ENCODE results near the gene FSTL1. TPM values are rescaled to one million over a fixed set of nuclear protein-coding genes. Genes with fewer than 3 reads are reported as not detected.

The FSTL1 gene
- total and polyA plus RNA-seq, 2 donors (not counting 1 experiment from before 2014, with no cell fraction given) = 0.15 TPM; not detected in 1

DNA sequence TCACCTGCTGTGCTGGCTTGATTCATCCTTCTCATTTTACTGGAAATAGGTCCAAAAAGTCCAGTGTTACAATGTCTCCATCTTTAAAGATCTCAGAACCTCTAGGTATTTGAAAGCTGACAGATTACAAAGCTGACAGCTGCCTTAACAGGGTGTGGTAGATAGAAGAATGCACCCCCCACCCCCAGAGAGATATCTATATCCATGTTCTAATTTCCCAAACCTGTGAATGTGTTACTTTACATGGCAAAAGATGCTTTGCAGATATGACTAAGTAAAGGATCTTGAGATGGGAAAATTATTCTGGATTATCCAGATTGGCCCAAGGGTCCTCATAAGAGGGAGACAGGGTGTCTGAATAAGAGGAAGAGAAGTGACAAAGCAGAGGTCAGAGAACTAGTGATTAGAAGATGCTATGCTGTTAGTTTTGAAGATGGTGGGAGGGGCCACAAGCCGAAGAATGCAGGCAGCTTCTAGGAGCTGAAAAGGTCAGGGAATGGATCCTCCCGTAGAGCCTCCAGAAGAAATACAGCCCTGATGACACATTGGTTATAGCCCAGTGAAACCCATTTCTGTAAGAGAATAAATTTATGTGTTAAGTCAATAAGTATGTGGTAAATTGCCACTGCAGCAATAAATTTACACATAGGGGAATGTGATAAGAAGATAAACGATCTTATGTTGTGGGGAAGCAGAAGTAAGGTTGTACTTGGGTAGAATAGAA, 21.5 kb upstream of the FSTL1 start:
- H3K9me3 Mint-ChIP-seq (ENCODE audit: insufficient read depth) = no peaks in the 10 kb centered on the region
- no peaks in the 10 kb centered on the region for H4K20me1 ChIP-seq (ENCODE audit: control insufficient read depth, insufficient read depth, low read length, poor library complexity, severe bottlenecking)
- no peak overlapping the region for H3K9ac ChIP-seq (ENCODE audit: low read length)
- ChIA-PET POLR2A (no interaction called here), CTCF (no interaction called here)
- peaks cover 45% of the 10 kb centered on the region for H3K27me3 Mint-ChIP-seq
- peaks cover 0 to 10% (median under 1%) of the 10 kb centered on the region in 4 experiments for H3K27me3 ChIP-seq (replicated peaks in 1 of 4; ENCODE audit: control extremely low read depth in 1 of 4, control insufficient read depth in 3 of 4, insufficient read depth in 4 of 4, low read length in 3 of 4)
- no peak overlapping the region for H3K4me3 ChIP-seq (ENCODE audit: control extremely low read depth in 1 of 5, extremely low read depth in 1 of 5, insufficient read depth in 1 of 5, low read depth in 2 of 5, low read length in 4 of 5)
- no peaks in the 10 kb centered on the region for H3K9me3 ChIP-seq (ENCODE audit: control extremely low read depth in 1 of 3, control insufficient read depth in 2 of 3, insufficient read depth in 1 of 3, low read length in 2 of 3)
- no peaks in the 10 kb centered on the region for H3K4me1 Mint-ChIP-seq
- H3K4me3 Mint-ChIP-seq = no peak overlapping the region
- no peaks in the 10 kb centered on the region for H3K36me3 ChIP-seq (replicated peaks in 1 of 2; ENCODE audit: control extremely low read depth in 1 of 2, control insufficient read depth in 1 of 2, extremely low read depth in 1 of 2, insufficient read depth in 2 of 2, low read length in 1 of 2)
- WGBS (ENCODE audit: insufficient coverage) = 78% methylated on average over 3 of the region's 3 CpGs
- no peak overlapping the region for H2AFZ ChIP-seq (ENCODE audit: insufficient read depth, low read depth, low read length, poor library complexity, severe bottlenecking)
- no peaks in the 10 kb centered on the region for H3K79me2 ChIP-seq (ENCODE audit: control insufficient read depth, insufficient read depth, low read length)
- no peak for ATAC-seq (ENCODE audit: low read depth)
- no peak for DNase-seq
- H3K4me2 ChIP-seq (replicated peaks; ENCODE audit: low read depth, low read length, poor library complexity, severe bottlenecking) = no peak overlapping the region
- H3K27ac Mint-ChIP-seq = no peak overlapping the region
- H3K27ac ChIP-seq (ENCODE audit: low read length in 2 of 2) = no peak overlapping the region
- H3K4me1 ChIP-seq (ENCODE audit: control insufficient read depth in 2 of 2, insufficient read depth in 2 of 2, low read length in 2 of 2) = no peaks in the 10 kb centered on the region
- TF ChIP-seq EZH2 (IDR thresholded peaks at IDR 0.05; ENCODE audit: borderline replicate concordance, insufficient read depth, low read depth, low read length, poor library complexity, severe bottlenecking) = no peak
- TF ChIP-seq, protein P1, sequence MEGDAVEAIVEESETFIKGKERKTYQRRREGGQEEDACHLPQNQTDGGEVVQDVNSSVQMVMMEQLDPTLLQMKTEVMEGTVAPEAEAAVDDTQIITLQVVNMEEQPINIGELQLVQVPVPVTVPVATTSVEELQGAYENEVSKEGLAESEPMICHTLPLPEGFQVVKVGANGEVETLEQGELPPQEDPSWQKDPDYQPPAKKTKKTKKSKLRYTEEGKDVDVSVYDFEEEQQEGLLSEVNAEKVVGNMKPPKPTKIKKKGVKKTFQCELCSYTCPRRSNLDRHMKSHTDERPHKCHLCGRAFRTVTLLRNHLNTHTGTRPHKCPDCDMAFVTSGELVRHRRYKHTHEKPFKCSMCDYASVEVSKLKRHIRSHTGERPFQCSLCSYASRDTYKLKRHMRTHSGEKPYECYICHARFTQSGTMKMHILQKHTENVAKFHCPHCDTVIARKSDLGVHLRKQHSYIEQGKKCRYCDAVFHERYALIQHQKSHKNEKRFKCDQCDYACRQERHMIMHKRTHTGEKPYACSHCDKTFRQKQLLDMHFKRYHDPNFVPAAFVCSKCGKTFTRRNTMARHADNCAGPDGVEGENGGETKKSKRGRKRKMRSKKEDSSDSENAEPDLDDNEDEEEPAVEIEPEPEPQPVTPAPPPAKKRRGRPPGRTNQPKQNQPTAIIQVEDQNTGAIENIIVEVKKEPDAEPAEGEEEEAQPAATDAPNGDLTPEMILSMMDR (IDR thresholded peaks at IDR 0.05) = no peak
- intact Hi-C loops (cut with micrococcal nuclease) = no loop called here

DNA sequence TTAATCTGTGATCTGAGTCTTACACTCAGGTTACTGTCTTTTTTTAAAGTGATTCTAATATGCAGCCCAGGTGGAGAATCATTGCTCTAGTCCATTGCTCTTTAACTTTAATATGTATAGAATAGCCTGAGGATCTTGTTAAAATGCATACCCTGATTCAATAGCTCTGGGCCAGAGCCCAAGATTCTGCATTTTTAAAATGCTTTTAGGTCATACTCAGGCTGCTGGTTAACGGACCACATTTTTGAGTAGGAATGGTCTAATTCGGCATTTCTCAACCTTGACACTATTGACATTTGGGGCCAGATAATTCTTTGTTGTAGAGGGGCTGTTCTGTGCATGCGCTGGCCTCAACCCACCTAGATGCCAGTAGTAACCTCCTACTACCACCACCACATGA, 20.9 kb upstream of the FSTL1 start:
- no peaks in the 10 kb centered on the region for H4K20me1 ChIP-seq (ENCODE audit: control insufficient read depth, insufficient read depth, low read length, poor library complexity, severe bottlenecking)
- H3K4me3 ChIP-seq (ENCODE audit: control extremely low read depth in 1 of 5, extremely low read depth in 1 of 5, insufficient read depth in 1 of 5, low read depth in 2 of 5, low read length in 4 of 5) = no peak overlapping the region
- no peaks in the 10 kb centered on the region for H3K9me3 ChIP-seq (ENCODE audit: control extremely low read depth in 1 of 3, control insufficient read depth in 2 of 3, insufficient read depth in 1 of 3, low read length in 2 of 3)
- no peaks in the 10 kb centered on the region for H3K79me2 ChIP-seq (ENCODE audit: control insufficient read depth, insufficient read depth, low read length)
- no peak overlapping the region for H3K27ac ChIP-seq (ENCODE audit: low read length in 2 of 2)
- DNase-seq (no peak), ATAC-seq (ENCODE audit: low read depth) (no peak)
- 80% methylated on average over 1 of the region's 3 CpGs for WGBS (ENCODE audit: insufficient coverage)
- ChIA-PET CTCF (no interaction called here), POLR2A (no interaction called here)
- H3K27me3 ChIP-seq (replicated peaks in 1 of 4; ENCODE audit: control extremely low read depth in 1 of 4, control insufficient read depth in 3 of 4, insufficient read depth in 4 of 4, low read length in 3 of 4) = peaks cover 0 to 10% (median under 1%) of the 10 kb centered on the region in 4 experiments
- no peak for TF ChIP-seq EZH2 (IDR thresholded peaks at IDR 0.05; ENCODE audit: borderline replicate concordance, insufficient read depth, low read depth, low read length, poor library complexity, severe bottlenecking)
- TF ChIP-seq, protein P1 (IDR thresholded peaks at IDR 0.05) = no peak
- H2AFZ ChIP-seq (ENCODE audit: insufficient read depth, low read depth, low read length, poor library complexity, severe bottlenecking) = no peak overlapping the region
- no peaks in the 10 kb centered on the region for H3K4me1 Mint-ChIP-seq
- peaks cover 43% of the 10 kb centered on the region for H3K27me3 Mint-ChIP-seq
- H3K36me3 ChIP-seq (replicated peaks in 1 of 2; ENCODE audit: control extremely low read depth in 1 of 2, control insufficient read depth in 1 of 2, extremely low read depth in 1 of 2, insufficient read depth in 2 of 2, low read length in 1 of 2) = no peaks in the 10 kb centered on the region
- no peaks in the 10 kb centered on the region for H3K4me1 ChIP-seq (ENCODE audit: control insufficient read depth in 2 of 2, insufficient read depth in 2 of 2, low read length in 2 of 2)
- intact Hi-C loops (cut with micrococcal nuclease) = no loop called here
- no peaks in the 10 kb centered on the region for H3K9me3 Mint-ChIP-seq (ENCODE audit: insufficient read depth)
- H3K27ac Mint-ChIP-seq = no peak overlapping the region
- H3K9ac ChIP-seq (ENCODE audit: low read length) = no peak overlapping the region
- H3K4me3 Mint-ChIP-seq = no peak overlapping the region
- no peak overlapping the region for H3K4me2 ChIP-seq (replicated peaks; ENCODE audit: low read depth, low read length, poor library complexity, severe bottlenecking)

Data from B cell (primary cell).